Type B pancreatic cell (in vitro differentiated cells): Measurements from ENCODE around the gene EYA4. TPM values are rescaled to one million over a fixed set of nuclear protein-coding genes. Genes with fewer than 3 reads are reported as not detected.

Source experiments
- DNase-seq: peaks from one replicate; pipeline ENCODE4 v3.0.0; 2021; ENCODE audit warnings: mixed read lengths; ENCODE audit not compliant: unreplicated experiment; ENCODE audit errors: extremely low spot score
- H3K27ac Mint-ChIP-seq: 2 replicates; pipeline ENCODE4 v1.8.0; 2021; ENCODE audit warnings: mild to moderate bottlenecking, mixed read lengths
- H3K27me3 Mint-ChIP-seq: 2 replicates; pipeline ENCODE4 v1.8.0; 2021; ENCODE audit warnings: mixed read lengths
- H3K36me3 Mint-ChIP-seq: 2 replicates; pipeline ENCODE4 v1.8.0; 2021; ENCODE audit warnings: mixed read lengths
- H3K4me1 Mint-ChIP-seq: one replicate; pipeline ENCODE4 v1.8.0; 2021; ENCODE audit warnings: mixed read lengths; ENCODE audit not compliant: unreplicated experiment
- H3K4me3 Mint-ChIP-seq: 2 replicates; pipeline ENCODE4 v1.8.0; 2021; ENCODE audit warnings: mild to moderate bottlenecking, mixed read lengths
- H3K9me3 Mint-ChIP-seq: 2 replicates; pipeline ENCODE4 v1.8.0; 2021; ENCODE audit warnings: mixed read lengths
- CTCF ChIP-seq: fragments of 200-600 bp; sonication (generic); conservative IDR thresholded peaks from 2 replicates; pipeline ENCODE4 v1.5.0; 2021; ENCODE audit warnings: antibody characterized with exemption, mild to moderate bottlenecking
- total RNA-seq: library from RNA; stranded (reverse); gene quantifications from 2 replicates; pipeline ENCODE4 v1.2.1, GENCODE V29; 2021; ENCODE audit warnings: low replicate concordance

EYA4 gene
- total RNA-seq, 1 donor from 2014 or later: 29.7 TPM

DNA sequence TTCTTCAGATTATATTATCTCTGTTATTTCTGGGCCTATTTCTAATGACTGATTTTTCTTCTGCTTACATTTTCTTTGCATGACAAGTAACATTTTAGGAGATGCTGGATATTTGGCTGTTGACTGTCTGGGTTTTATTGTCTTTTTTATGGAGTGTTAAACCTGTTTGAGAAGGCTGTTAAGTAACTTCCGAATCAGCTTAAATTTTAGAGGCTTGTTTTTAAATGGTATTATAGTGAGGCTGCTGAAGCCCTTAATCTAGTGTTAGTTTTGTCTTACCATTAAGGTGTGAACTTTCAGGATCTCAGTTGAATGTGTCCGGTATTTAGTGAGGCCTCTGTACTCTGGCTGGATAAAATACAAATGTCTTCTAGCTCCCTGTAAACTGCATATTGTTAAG lies 109.8 kb downstream of the EYA4 start:
- Mint-ChIP-seq H3K4me3 (no peak overlapping the region), H3K9me3 (no peaks in the 10 kb centered on the region), H3K4me1 (peaks cover 6% of the 10 kb centered on the region), H3K36me3 (no peaks in the 10 kb centered on the region), H3K27ac (no peak overlapping the region), H3K27me3 (peaks cover 3% of the 10 kb centered on the region)
- no peak for DNase-seq
- TF ChIP-seq CTCF: no peak

- Mint-ChIP-seq H3K9me3 (no peaks in the 10 kb centered on the region), H3K4me1 (no peaks in the 10 kb centered on the region), H3K27me3 (peaks cover 3% of the 10 kb centered on the region), H3K27ac (no peak overlapping the region), H3K4me3 (no peak overlapping the region), H3K36me3 (no peaks in the 10 kb centered on the region)
- no peak for TF ChIP-seq CTCF
- DNase-seq: no peak
These were observed 110.9 kb downstream of the EYA4 start for GRCh38 chr6:133352046-133352445.

DNA sequence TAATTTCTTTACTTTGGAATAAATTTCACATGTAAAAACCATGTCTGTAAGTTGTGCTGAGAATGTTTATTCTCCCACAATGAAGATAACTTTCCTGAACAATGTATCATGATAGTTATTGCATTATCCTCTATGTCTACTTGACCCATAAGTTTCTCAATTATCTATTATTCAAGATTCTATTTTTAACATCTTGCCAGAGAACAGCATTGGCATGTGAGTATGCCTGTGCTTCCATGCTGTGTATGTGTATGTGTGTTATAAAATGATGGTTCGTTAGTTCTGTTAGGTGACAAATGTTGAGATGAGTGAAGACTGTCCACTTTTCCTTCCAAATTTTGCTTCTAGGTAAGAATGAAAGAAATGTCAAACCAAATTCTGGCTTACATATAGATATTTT lies 111.9 kb downstream of the EYA4 start:
- no peak for TF ChIP-seq CTCF
- no peaks in the 10 kb centered on the region for H3K9me3 Mint-ChIP-seq
- no peak overlapping the region for H3K4me3 Mint-ChIP-seq
- H3K27me3 Mint-ChIP-seq: peaks cover 3% of the 10 kb centered on the region
- H3K27ac Mint-ChIP-seq: no peak overlapping the region
- no peaks in the 10 kb centered on the region for H3K36me3 Mint-ChIP-seq
- H3K4me1 Mint-ChIP-seq: no peaks in the 10 kb centered on the region
- DNase-seq: no peak

- no peak overlapping the region for H3K27ac Mint-ChIP-seq
- peaks cover 2% of the 10 kb centered on the region for H3K27me3 Mint-ChIP-seq
- peaks cover 5% of the 10 kb centered on the region for H3K4me1 Mint-ChIP-seq
- TF ChIP-seq CTCF: no peak
- H3K4me3 Mint-ChIP-seq: no peak overlapping the region
- no peaks in the 10 kb centered on the region for H3K36me3 Mint-ChIP-seq
- H3K9me3 Mint-ChIP-seq: no peaks in the 10 kb centered on the region
- no peak for DNase-seq
These were observed 114.8 kb downstream of the EYA4 start for GRCh38 chr6:133355922-133356321.

DNA sequence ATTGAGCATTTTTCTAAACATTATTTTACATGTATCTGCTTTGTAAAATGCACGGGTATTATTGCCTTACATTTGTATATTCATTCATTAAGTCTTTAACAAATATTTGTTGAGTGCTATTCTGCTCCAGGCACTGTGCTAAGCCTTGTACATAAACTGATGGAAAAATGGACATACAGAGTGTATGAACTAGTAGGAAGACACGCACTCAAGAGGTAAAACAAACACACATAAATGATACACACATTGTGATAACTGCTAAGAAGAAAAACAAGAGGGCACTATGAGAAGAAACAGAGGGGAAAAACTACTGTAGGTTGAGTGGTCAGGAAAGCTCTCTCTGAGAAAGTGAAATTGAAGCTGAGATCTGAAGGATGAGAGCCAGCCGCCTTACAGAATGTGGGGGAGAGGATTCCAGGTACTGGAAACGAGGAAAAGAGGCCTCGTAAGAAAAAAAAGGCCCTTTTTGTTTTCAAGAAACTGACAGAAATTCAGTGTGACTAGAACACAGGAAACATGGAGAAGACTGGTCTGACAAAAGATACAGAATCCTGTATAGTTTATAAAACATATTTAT lies 117.5 kb downstream of the EYA4 start:
- Mint-ChIP-seq H3K27me3 (no peaks in the 10 kb centered on the region), H3K4me3 (no peak overlapping the region), H3K4me1 (peaks cover 14% of the 10 kb centered on the region), H3K9me3 (no peaks in the 10 kb centered on the region), H3K36me3 (no peaks in the 10 kb centered on the region), H3K27ac (no peak overlapping the region)
- no peak for TF ChIP-seq CTCF
- no peak for DNase-seq

- Mint-ChIP-seq H3K9me3 (peaks cover 3% of the 10 kb centered on the region), H3K27me3 (no peaks in the 10 kb centered on the region), H3K27ac (no peak overlapping the region), H3K4me3 (no peak overlapping the region), H3K4me1 (peaks cover 14% of the 10 kb centered on the region), H3K36me3 (no peaks in the 10 kb centered on the region)
- no peak for DNase-seq
- TF ChIP-seq CTCF: no peak
These were observed 118.1 kb downstream of the EYA4 start for GRCh38 chr6:133359256-133359655.
